Measurements from ENCODE around the gene POLD4. TPM values are rescaled to one million over a fixed set of nuclear protein-coding genes. Genes with fewer than 3 reads are reported as not detected.
A peak's percentile ranks its signal among the peaks of the same experiment; 100 is the strongest.
"Not testable (repeated sequence)": the region's sequence is repeated elsewhere in the genome, so short reads cannot be mapped to it uniquely, and the experiment has no call there.

POLD4 gene
- 10 to 100 TPM; 48.5 to 78.9 (median 67.0) TPM for total RNA-seq
- 100 to 1,000 TPM; 381 to 748 (median 498) TPM for polyA plus RNA-seq

DNA sequence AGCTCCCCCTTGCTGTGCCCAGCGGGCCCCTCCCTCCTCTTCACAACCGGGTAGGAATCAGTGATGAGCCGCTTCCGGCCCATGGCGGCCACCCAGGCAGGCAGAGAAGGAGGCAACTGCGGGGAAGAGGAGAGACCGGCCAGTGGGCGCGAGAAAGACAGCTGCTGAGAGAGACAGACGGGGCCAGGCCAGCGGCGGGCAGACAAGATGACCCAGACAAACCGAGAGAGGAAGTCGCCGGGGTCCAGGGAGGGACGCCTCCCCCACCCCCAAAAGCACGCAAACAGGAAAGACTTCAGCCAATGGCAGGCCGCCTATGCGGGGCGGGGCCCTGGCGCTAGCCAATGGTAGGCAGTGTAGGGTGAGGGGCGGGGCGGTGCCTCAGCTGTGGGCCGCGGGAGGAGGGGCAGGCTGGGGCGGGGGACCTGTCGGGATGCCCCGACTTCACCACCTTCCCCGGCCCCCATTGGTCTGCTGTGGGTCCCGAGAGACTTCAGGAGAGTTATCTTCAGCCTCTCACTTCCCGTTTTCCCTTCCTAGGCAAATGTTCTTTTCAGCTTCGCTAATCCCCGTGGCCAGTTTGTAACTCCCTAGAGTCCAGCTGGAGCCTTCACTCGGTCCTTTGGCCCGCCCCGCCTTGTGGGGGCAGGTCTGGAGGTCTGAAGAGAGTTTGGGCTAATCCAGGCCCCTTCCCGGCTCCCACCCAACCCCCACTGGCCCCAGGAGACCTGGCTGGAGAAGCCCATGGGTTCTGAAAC is at the start of gene POLD4:
Gene POLD4 (minus strand): TSS at position 230 of the 758 bp plus-strand sequence. CDS start 147 bp downstream, at position 83.
- intact Hi-C loops (cut with DNase I) = loop anchor here (1.0 kb wide), 1 partner anchor 21 kb away; no protein-coding TSS in a partner anchor
- peak; percentile 99 for DNase-seq
- TF ChIP-seq EP300 (IDR thresholded peaks at IDR 0.05) (no peak), POLR2AphosphoS5 (IDR thresholded peaks at IDR 0.05) (peak; percentile 86 to 95 (median 92)), POLR2A (IDR thresholded peaks at IDR 0.05) (peak; percentile 79 to 88), CTCF (IDR thresholded peaks at IDR 0.05) (no peak)
- H3K27me3 ChIP-seq = no peaks in the 10 kb centered on the region
- WGBS, 2 donors = 0 to 1% methylated on average over 37 of the region's 37 CpGs
- no peaks in the 10 kb centered on the region for H3K9me3 ChIP-seq
- H3K27ac ChIP-seq = peak within 1 kb of the TSS; percentile 95 to 100 (median 98)
- H3K36me3 ChIP-seq = no peaks in the 10 kb centered on the region
- peaks cover 3 to 74% (median 72%) of the 10 kb centered on the region in 4 donors for H3K4me1 ChIP-seq
- H3K4me3 ChIP-seq = peak within 1 kb of the TSS; percentile 71 to 85 (median 76)

- WGBS, 2 donors = 91 to 97% methylated on average over 9 of the region's 9 CpGs
- Histone ChIP-seq H3K36me3 (peaks cover 14 to 17% (median 16%) of the 10 kb centered on the region in 4 donors), H3K27me3 (peaks cover 0 to 46% (median 14%) of the 10 kb centered on the region in 3 donors), H3K4me1 (peaks cover 0 to 41% (median 30%) of the 10 kb centered on the region in 4 donors)
- H3K27ac ChIP-seq, H3K9me3 ChIP-seq, DNase-seq, H3K4me3 ChIP-seq: not testable (repeated sequence)
- intact Hi-C loops (cut with DNase I) = loop anchor here (2.0 to 5.0 kb wide), 2 partner anchors 18 to 79 kb away; partner anchors contain the start of gene AIP
These were observed 49.7 kb upstream of the POLD4 start for GRCh38 chr11:67403085-67403484.

DNA sequence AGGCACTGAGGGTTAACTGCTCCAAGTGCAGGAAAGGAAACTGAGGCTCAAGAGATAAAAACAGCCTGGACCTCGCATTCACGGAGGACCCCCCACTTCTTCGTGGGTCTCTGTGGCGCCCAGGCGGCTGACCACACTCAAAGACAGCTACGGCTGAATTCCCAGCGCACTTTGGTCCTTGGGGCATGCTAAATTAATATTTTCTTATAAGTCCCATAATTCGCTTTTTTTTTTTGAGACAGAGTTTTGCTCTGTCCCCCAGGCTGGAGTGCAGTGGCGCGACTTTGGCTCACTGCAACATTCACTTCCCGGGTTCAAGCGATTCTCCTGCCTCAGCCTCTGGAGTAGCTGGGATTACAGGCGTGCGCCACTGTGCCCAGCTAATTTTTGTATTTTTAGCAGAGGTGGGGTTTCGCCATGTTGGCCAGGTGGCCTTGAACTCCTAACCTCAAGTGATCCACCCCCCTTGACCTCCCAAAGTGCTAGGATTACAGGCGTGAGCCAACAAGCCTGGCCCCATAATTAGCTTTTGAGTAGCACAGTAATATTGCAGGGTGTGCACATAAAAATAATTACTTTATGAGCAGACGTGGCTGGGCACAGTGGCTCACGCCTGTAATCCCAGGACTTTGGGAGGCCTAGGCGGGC is 49.0 kb upstream of the POLD4 start:
- Histone ChIP-seq H3K27me3 (peaks cover 0 to 38% (median 13%) of the 10 kb centered on the region in 3 donors), H3K4me3 (peak overlapping the region in 3 of 4 donors; percentile 74 to 84 (median 78)), H3K36me3 (peaks cover 21 to 25% (median 24%) of the 10 kb centered on the region in 4 donors), H3K27ac (peak overlapping the region; percentile 92 to 93 (median 92)), H3K4me1 (peaks cover 0 to 41% (median 33%) of the 10 kb centered on the region in 4 donors)
- intact Hi-C loops (cut with DNase I) = loop anchor here (1.0 to 5.0 kb wide), 3 partner anchors 18 to 103 kb away; partner anchors contain the start of genes AIP and PITPNM1
- 18 to 45% methylated on average over 19 of the region's 19 CpGs for WGBS, 2 donors
- not testable (repeated sequence) for DNase-seq, H3K9me3 ChIP-seq

- TF ChIP-seq CTCF (IDR thresholded peaks at IDR 0.05) (peak in 2 of 4 experiments; percentile 11 to 48), POLR2A (IDR thresholded peaks at IDR 0.05) (peak in 1 of 2 donors; percentile 70), POLR2AphosphoS5 (IDR thresholded peaks at IDR 0.05) (peak; percentile 74 to 93 (median 90)), EP300 (IDR thresholded peaks at IDR 0.05) (no peak)
- H3K9me3 ChIP-seq = no peaks in the 10 kb centered on the region
- WGBS, 2 donors = 0 to 1% methylated on average over 73 of the region's 73 CpGs
- H3K36me3 ChIP-seq = peaks cover 23 to 32% (median 27%) of the 10 kb centered on the region in 4 donors
- peaks cover 0 to 43% (median 36%) of the 10 kb centered on the region in 4 donors for H3K4me1 ChIP-seq
- H3K27ac ChIP-seq = peak within 1 kb of the TSS; percentile 92 to 93 (median 92)
- H3K27me3 ChIP-seq = peaks cover 0 to 31% (median 12%) of the 10 kb centered on the region in 3 donors
- peak; percentile 95 for DNase-seq
- H3K4me3 ChIP-seq = peak within 1 kb of the TSS; percentile 74 to 84 (median 76)
- intact Hi-C loops (cut with DNase I) = loop anchor here (1.0 to 5.0 kb wide), 4 partner anchors 19 to 104 kb away; partner anchors contain the start of genes AIP, PITPNM1 and TMEM134
These were observed 48.3 kb upstream of the POLD4 start, which contains the start of gene PPP1CA for GRCh38 chr11:67401495-67402191. PPP1CA (minus strand) TSS chr11:67401858; CDS start chr11:67401782, 76 bp downstream.

DNA sequence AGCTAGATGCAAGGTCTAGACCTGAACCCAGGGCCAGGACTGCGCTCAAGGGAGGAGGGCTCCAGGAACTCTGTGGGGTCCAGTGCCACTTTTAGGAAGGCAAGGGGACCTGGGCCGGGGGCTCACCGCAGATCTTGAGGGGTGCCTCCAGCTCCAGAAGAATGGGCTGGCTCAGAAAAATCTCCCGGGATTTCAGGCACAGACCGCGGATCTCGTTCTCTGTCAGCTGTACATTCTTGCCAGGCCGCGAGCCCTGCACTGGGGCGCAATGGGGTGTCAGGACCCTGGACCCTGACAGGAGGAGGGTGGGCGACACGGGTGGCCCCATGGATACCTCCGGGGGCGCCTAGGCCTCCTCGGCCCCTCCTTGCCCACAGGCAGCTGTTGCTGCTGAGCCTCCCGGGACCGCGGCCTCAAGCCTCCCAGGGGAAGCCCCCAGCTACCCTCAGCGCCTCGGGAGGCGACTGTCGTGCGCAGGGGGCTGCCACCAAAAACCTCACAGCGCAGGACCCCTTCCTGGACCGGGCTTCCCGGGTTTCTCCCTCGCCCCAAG is 47.7 kb upstream of the POLD4 start:
- DNase-seq = peak; percentile 80
- Histone ChIP-seq H3K4me1 (peaks cover 0 to 46% (median 36%) of the 10 kb centered on the region in 4 donors), H3K36me3 (peaks cover 23 to 38% (median 30%) of the 10 kb centered on the region in 4 donors), H3K27ac (peak overlapping the region; percentile 92 to 93 (median 92)), H3K9me3 (no peaks in the 10 kb centered on the region), H3K4me3 (peak overlapping the region; percentile 74 to 84 (median 76)), H3K27me3 (peaks cover 0 to 25% (median 6%) of the 10 kb centered on the region in 3 donors)
- no peak for TF ChIP-seq POLR2A (IDR thresholded peaks at IDR 0.05)
- TF ChIP-seq POLR2AphosphoS5 (IDR thresholded peaks at IDR 0.05) = no peak
- no peak for TF ChIP-seq EP300 (IDR thresholded peaks at IDR 0.05)
- TF ChIP-seq CTCF (IDR thresholded peaks at IDR 0.05) = no peak
- intact Hi-C loops (cut with DNase I) = loop anchor here (2.0 to 5.0 kb wide), 2 partner anchors 68 to 81 kb away; partner anchors contain the start of genes AIP and TMEM134
- WGBS, 2 donors = 1 to 4% methylated on average over 27 of the region's 27 CpGs
